ENCODE results near the gene WDR36. TPM values are rescaled to one million over a fixed set of nuclear protein-coding genes. Genes with fewer than 3 reads are reported as not detected.

WDR36 gene
- total and polyA plus RNA-seq, 2 of the 8 experiments (the other 6 are each of a cell fraction or from before 2014, with no cell fraction given): 9.3 to 41.8 TPM

DNA sequence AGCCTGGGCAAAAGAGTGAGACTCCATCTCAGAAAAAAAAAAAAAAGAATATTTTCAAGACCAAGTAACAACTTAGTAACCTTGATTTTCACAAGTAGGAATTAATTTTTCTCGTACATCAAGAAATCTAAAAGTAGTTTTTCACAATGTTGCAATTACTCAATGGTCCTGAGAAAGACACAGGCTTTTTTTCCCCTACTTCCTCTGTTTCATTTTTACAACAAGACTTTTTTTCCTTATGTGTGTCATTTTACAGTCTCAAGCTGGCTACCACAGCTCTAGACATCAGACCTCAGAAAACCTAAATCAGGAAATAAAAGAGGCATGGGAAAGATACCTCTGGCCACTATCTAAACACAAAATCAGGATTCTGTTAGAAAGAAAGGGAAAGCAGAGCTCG lies 45.9 kb downstream of the WDR36 start:
- Histone ChIP-seq H3K56ac (replicated peaks; ENCODE audit: insufficient read length, low read depth, low read length) (no peak overlapping the region), H3K36me3 (ENCODE audit: control insufficient read depth in 2 of 4, insufficient read depth in 4 of 4, low read length in 3 of 4) (no peaks in the 10 kb centered on the region), H3K4me3 (ENCODE audit: extremely low read depth in 1 of 4, insufficient read depth in 2 of 4, low read depth in 3 of 4, low read length in 4 of 4) (no peak overlapping the region), H4K8ac (ENCODE audit: extremely low read depth, insufficient read depth, low read length) (no peak overlapping the region), H2BK120ac (replicated peaks; ENCODE audit: low read depth, low read length) (no peak overlapping the region), H3K27me3 (replicated peaks in 1 of 4; ENCODE audit: control insufficient read depth in 3 of 4, extremely low read depth in 1 of 4, insufficient read depth in 3 of 4, low read length in 3 of 4) (no peaks in the 10 kb centered on the region), H3K79me1 (ENCODE audit: low read depth, low read length) (no peaks in the 10 kb centered on the region), H2BK5ac (ENCODE audit: low read depth, low read length) (no peak overlapping the region), H3K4me1 (replicated peaks in 1 of 4; ENCODE audit: control insufficient read depth in 3 of 4, insufficient read depth in 4 of 4, low read length in 3 of 4) (peaks cover 0 to 5% (median 3%) of the 10 kb centered on the region in 4 experiments; a peak in 2 of 7 replicates), H2AFZ (ENCODE audit: low read length) (no peak overlapping the region), H2AK5ac (ENCODE audit: low read depth, low read length) (no peak overlapping the region), H3K14ac (ENCODE audit: insufficient read length) (no peak overlapping the region), H3K23ac (ENCODE audit: insufficient read length) (no peak overlapping the region), H3K79me2 (ENCODE audit: control insufficient read depth in 1 of 2, insufficient read depth in 2 of 2, low read length in 2 of 2) (no peaks in the 10 kb centered on the region), H2BK20ac (ENCODE audit: low read length) (no peak overlapping the region), H2BK12ac (ENCODE audit: low read depth, low read length) (no peak overlapping the region), H3K23me2 (ENCODE audit: low read depth, low read length) (no peaks in the 10 kb centered on the region), H3K9me3 (ENCODE audit: insufficient read depth in 2 of 2, low read depth in 1 of 2, low read length in 1 of 2) (no peaks in the 10 kb centered on the region), H3K4ac (replicated peaks; ENCODE audit: insufficient read length, low read depth, low read length) (no peak overlapping the region), H4K20me1 (replicated peaks in 1 of 2; ENCODE audit: control insufficient read depth in 1 of 2, insufficient read depth in 2 of 2, low read length in 2 of 2) (no peaks in the 10 kb centered on the region), H4K91ac (replicated peaks; ENCODE audit: insufficient read length, low read length) (no peak overlapping the region), H3K9ac (replicated peaks in 1 of 4; ENCODE audit: extremely low read depth in 1 of 4, low read depth in 3 of 4, low read length in 3 of 4) (no peak overlapping the region), H3K18ac (ENCODE audit: extremely low read depth, low read length) (no peak overlapping the region; the same call in 1 of the 2 replicates), H4K5ac (ENCODE audit: insufficient read length, low read depth, low read length) (no peak overlapping the region), H3K4me2 (ENCODE audit: insufficient read depth in 1 of 2, low read depth in 2 of 2, low read length in 2 of 2) (no peak overlapping the region), H3K27ac (ENCODE audit: low read depth, low read length) (no peak overlapping the region), H2BK15ac (ENCODE audit: low read length) (no peak overlapping the region)
- POLR2A ChIA-PET (ENCODE audit: partially characterized antibody): no interaction called here
- TF ChIP-seq BRCA1 (IDR thresholded peaks at IDR 0.05; ENCODE audit: low read depth, low read length): no peak
- TF ChIP-seq FOSL1 (IDR thresholded peaks at IDR 0.05; ENCODE audit: insufficient read depth, low read depth, low read length): no peak
- TF ChIP-seq ASH2L (IDR thresholded peaks at IDR 0.05; ENCODE audit: low read length): no peak
- TF ChIP-seq SP4 (IDR thresholded peaks at IDR 0.05; ENCODE audit: low read length): no peak
- TF ChIP-seq ATF3 (IDR thresholded peaks at IDR 0.05; ENCODE audit: insufficient read depth, low read depth, low read length): no peak
- TF ChIP-seq TAF1 (IDR thresholded peaks at IDR 0.05; ENCODE audit: low read depth, low read length): no peak
- no peak for TF ChIP-seq TEAD4 (IDR thresholded peaks at IDR 0.05; ENCODE audit: low read depth, low read length)
- TF ChIP-seq GTF2F1 (IDR thresholded peaks at IDR 0.05; ENCODE audit: borderline replicate concordance, low read depth, low read length): no peak
- no peak for TF ChIP-seq KDM4A (IDR thresholded peaks at IDR 0.05; ENCODE audit: low read depth, low read length, severe bottlenecking)
- no peak for TF ChIP-seq EGR1 (IDR thresholded peaks at IDR 0.05; ENCODE audit: borderline replicate concordance, low read depth, low read length)
- CTCF ChIA-PET (ENCODE audit: partially characterized antibody): no interaction called here
- no peak for FAIRE-seq
- WGBS, 2 experiments (ENCODE audit: extremely low coverage in 1 of 2, insufficient coverage in 1 of 2, insufficient read length in 1 of 2, insufficient replicate concordance in 2 of 2, low coverage in 1 of 2, low lambda C conversion rate in 2 of 2, missing lambda C conversion rate in 1 of 2): 93% methylated on average over 2 of the region's 2 CpGs; no CpG with 5 or more reads in 1 of the 2 experiments
- DNase-seq (ENCODE audit: low read depth in 1 of 2, low spot score in 2 of 2): no peak
